ENCODE results near the gene MSH2.

The MSH2 gene

GRCh38 chr2:47510745-47511144 lies 107.8 kb downstream of the MSH2 start:
- Histone ChIP-seq H3K4me1 (ENCODE audit: control insufficient read depth in 1 of 2, insufficient read depth in 2 of 2, low read length in 2 of 2) (no peaks in the 10 kb centered on the region), H3K27me3 (ENCODE audit: low read depth, low read length) (no peaks in the 10 kb centered on the region), H3K4me3 (ENCODE audit: low read depth in 1 of 2, low read length in 2 of 2) (no peak overlapping the region), H3K9me3 (ENCODE audit: control insufficient read depth in 1 of 2, low read length in 2 of 2) (no peaks in the 10 kb centered on the region), H3K27ac (ENCODE audit: low read length) (no peak overlapping the region), H3K36me3 (ENCODE audit: control insufficient read depth in 1 of 2, insufficient read depth in 2 of 2, low read length in 2 of 2) (no peaks in the 10 kb centered on the region)

- H3K9me3 ChIP-seq (ENCODE audit: control insufficient read depth in 1 of 2, low read length in 2 of 2) = no peaks in the 10 kb centered on the region
- H3K27me3 ChIP-seq (ENCODE audit: low read depth, low read length) = no peaks in the 10 kb centered on the region
- no peaks in the 10 kb centered on the region for H3K36me3 ChIP-seq (ENCODE audit: control insufficient read depth in 1 of 2, insufficient read depth in 2 of 2, low read length in 2 of 2)
Observed at GRCh38 chr2:47512581-47513083, 109.7 kb downstream of the MSH2 start.

GRCh38 chr2:47513981-47514520 lies 111.1 kb downstream of the MSH2 start:
- Histone ChIP-seq H3K4me1 (ENCODE audit: control insufficient read depth in 1 of 2, insufficient read depth in 2 of 2, low read length in 2 of 2) (no peaks in the 10 kb centered on the region), H3K36me3 (ENCODE audit: control insufficient read depth in 1 of 2, insufficient read depth in 2 of 2, low read length in 2 of 2) (no peaks in the 10 kb centered on the region), H3K27ac (ENCODE audit: low read length) (no peak overlapping the region), H3K4me3 (ENCODE audit: low read depth in 1 of 2, low read length in 2 of 2) (no peak overlapping the region), H3K9me3 (ENCODE audit: control insufficient read depth in 1 of 2, low read length in 2 of 2) (no peaks in the 10 kb centered on the region), H3K27me3 (ENCODE audit: low read depth, low read length) (no peaks in the 10 kb centered on the region)

More at GRCh38 chr2:47512581-47513083, 109.7 kb downstream of the MSH2 start:
- H3K27ac ChIP-seq (ENCODE audit: low read length) = no peak overlapping the region
- H3K4me1 ChIP-seq (ENCODE audit: control insufficient read depth in 1 of 2, insufficient read depth in 2 of 2, low read length in 2 of 2) = no peaks in the 10 kb centered on the region
- H3K4me3 ChIP-seq (ENCODE audit: low read depth in 1 of 2, low read length in 2 of 2) = no peak overlapping the region

GRCh38 chr2:47516360-47517104 lies 113.6 kb downstream of the MSH2 start:
- Histone ChIP-seq H3K27me3 (ENCODE audit: low read depth, low read length) (peaks cover 12% of the 10 kb centered on the region), H3K9me3 (ENCODE audit: control insufficient read depth in 1 of 2, low read length in 2 of 2) (no peaks in the 10 kb centered on the region), H3K36me3 (ENCODE audit: control insufficient read depth in 1 of 2, insufficient read depth in 2 of 2, low read length in 2 of 2) (no peaks in the 10 kb centered on the region), H3K27ac (ENCODE audit: low read length) (no peak overlapping the region), H3K4me1 (ENCODE audit: control insufficient read depth in 1 of 2, insufficient read depth in 2 of 2, low read length in 2 of 2) (peaks cover 0 to 13% of the 10 kb centered on the region in 2 donors), H3K4me3 (ENCODE audit: low read depth in 1 of 2, low read length in 2 of 2) (no peak overlapping the region)

GRCh38 chr2:47518497-47519146 lies 115.7 kb downstream of the MSH2 start:
- H3K9me3 ChIP-seq (ENCODE audit: control insufficient read depth in 1 of 2, low read length in 2 of 2) = no peaks in the 10 kb centered on the region
- H3K36me3 ChIP-seq (ENCODE audit: control insufficient read depth in 1 of 2, insufficient read depth in 2 of 2, low read length in 2 of 2) = no peaks in the 10 kb centered on the region
- no peak overlapping the region for H3K27ac ChIP-seq (ENCODE audit: low read length)
- peaks cover 12% of the 10 kb centered on the region for H3K27me3 ChIP-seq (ENCODE audit: low read depth, low read length)
- no peak overlapping the region for H3K4me3 ChIP-seq (ENCODE audit: low read depth in 1 of 2, low read length in 2 of 2)
- H3K4me1 ChIP-seq (ENCODE audit: control insufficient read depth in 1 of 2, insufficient read depth in 2 of 2, low read length in 2 of 2) = peaks cover 0 to 16% of the 10 kb centered on the region in 2 donors

GRCh38 chr2:47519147-47519537 lies 116.2 kb downstream of the MSH2 start:
- peaks cover 12% of the 10 kb centered on the region for H3K27me3 ChIP-seq (ENCODE audit: low read depth, low read length)
- peaks cover 0 to 16% of the 10 kb centered on the region in 2 donors for H3K4me1 ChIP-seq (ENCODE audit: control insufficient read depth in 1 of 2, insufficient read depth in 2 of 2, low read length in 2 of 2)
- no peak overlapping the region for H3K27ac ChIP-seq (ENCODE audit: low read length)

GRCh38 chr2:47519604-47520301 lies 116.8 kb downstream of the MSH2 start:
- no peaks in the 10 kb centered on the region for H3K9me3 ChIP-seq (ENCODE audit: control insufficient read depth in 1 of 2, low read length in 2 of 2)
- no peak overlapping the region for H3K27ac ChIP-seq (ENCODE audit: low read length)
- H3K27me3 ChIP-seq (ENCODE audit: low read depth, low read length) = peaks cover 12% of the 10 kb centered on the region
- H3K4me3 ChIP-seq (ENCODE audit: low read depth in 1 of 2, low read length in 2 of 2) = no peak overlapping the region
- H3K4me1 ChIP-seq (ENCODE audit: control insufficient read depth in 1 of 2, insufficient read depth in 2 of 2, low read length in 2 of 2) = peaks cover 0 to 16% of the 10 kb centered on the region in 2 donors
- no peaks in the 10 kb centered on the region for H3K36me3 ChIP-seq (ENCODE audit: control insufficient read depth in 1 of 2, insufficient read depth in 2 of 2, low read length in 2 of 2)

More at GRCh38 chr2:47519147-47519537, 116.2 kb downstream of the MSH2 start:
- no peaks in the 10 kb centered on the region for H3K9me3 ChIP-seq (ENCODE audit: control insufficient read depth in 1 of 2, low read length in 2 of 2)
- H3K36me3 ChIP-seq (ENCODE audit: control insufficient read depth in 1 of 2, insufficient read depth in 2 of 2, low read length in 2 of 2) = no peaks in the 10 kb centered on the region
- no peak overlapping the region for H3K4me3 ChIP-seq (ENCODE audit: low read depth in 1 of 2, low read length in 2 of 2)

- Histone ChIP-seq H3K27ac (ENCODE audit: low read length) (no peak overlapping the region), H3K27me3 (ENCODE audit: low read depth, low read length) (peaks cover 12% of the 10 kb centered on the region), H3K4me3 (ENCODE audit: low read depth in 1 of 2, low read length in 2 of 2) (peak overlapping the region in 1 of 2 donors; percentile 68), H3K4me1 (ENCODE audit: control insufficient read depth in 1 of 2, insufficient read depth in 2 of 2, low read length in 2 of 2) (peaks cover 0 to 16% of the 10 kb centered on the region in 2 donors), H3K9me3 (ENCODE audit: control insufficient read depth in 1 of 2, low read length in 2 of 2) (no peaks in the 10 kb centered on the region), H3K36me3 (ENCODE audit: control insufficient read depth in 1 of 2, insufficient read depth in 2 of 2, low read length in 2 of 2) (no peaks in the 10 kb centered on the region)
Observed at GRCh38 chr2:47520302-47520630, 117.3 kb downstream of the MSH2 start.

- Histone ChIP-seq H3K27ac (ENCODE audit: low read length) (no peak overlapping the region), H3K27me3 (ENCODE audit: low read depth, low read length) (peaks cover 12% of the 10 kb centered on the region), H3K36me3 (ENCODE audit: control insufficient read depth in 1 of 2, insufficient read depth in 2 of 2, low read length in 2 of 2) (no peaks in the 10 kb centered on the region), H3K9me3 (ENCODE audit: control insufficient read depth in 1 of 2, low read length in 2 of 2) (no peaks in the 10 kb centered on the region), H3K4me3 (ENCODE audit: low read depth in 1 of 2, low read length in 2 of 2) (peak overlapping the region; percentile 59 to 68), H3K4me1 (ENCODE audit: control insufficient read depth in 1 of 2, insufficient read depth in 2 of 2, low read length in 2 of 2) (peaks cover 0 to 16% of the 10 kb centered on the region in 2 donors)
Observed at GRCh38 chr2:47520825-47521665, 118.1 kb downstream of the MSH2 start.

GRCh38 chr2:47521666-47522285 lies 118.8 kb downstream of the MSH2 start:
- H3K27ac ChIP-seq (ENCODE audit: low read length) = no peak overlapping the region
- H3K9me3 ChIP-seq (ENCODE audit: control insufficient read depth in 1 of 2, low read length in 2 of 2) = no peaks in the 10 kb centered on the region
- no peaks in the 10 kb centered on the region for H3K36me3 ChIP-seq (ENCODE audit: control insufficient read depth in 1 of 2, insufficient read depth in 2 of 2, low read length in 2 of 2)
- peak overlapping the region; percentile 59 to 68 for H3K4me3 ChIP-seq (ENCODE audit: low read depth in 1 of 2, low read length in 2 of 2)
- H3K27me3 ChIP-seq (ENCODE audit: low read depth, low read length) = peaks cover 12% of the 10 kb centered on the region
- H3K4me1 ChIP-seq (ENCODE audit: control insufficient read depth in 1 of 2, insufficient read depth in 2 of 2, low read length in 2 of 2) = peaks cover 0 to 16% of the 10 kb centered on the region in 2 donors

Measured in muscle layer of duodenum (tissue), 2 donors.